Adipose tissue (tissue), 3 donors: Measurements from ENCODE around the gene CTNNBIP1. TPM values are rescaled to one million over a fixed set of nuclear protein-coding genes. Genes with fewer than 3 reads are reported as not detected.

Experiments
- H3K27ac ChIP-seq: one replicate; pipeline ENCODE4 v1.5.1; 2013; ENCODE audit warnings: low read depth, low read length
- WGBS, 3 donors: extraction: QIAGEN DNeasy Blood & Tissue Kit; methylation state at CpG; one replicate each; pipeline ENCODE4 v1.1.7; 2013; 5-methylcytosine and 5-hydroxymethylcytosine counted together
- polyA plus RNA-seq, 3 donors: library from polyadenylated mRNA; stranded (reverse); fragments of 200-250 nt; gene quantifications; one replicate each; pipeline ENCODE4 v1.2.3, GENCODE V29; 2013
- donor health status: healthy with polysubstance abuse.
- donor health status: Bipolar disorder and iron deficiency.
- donor health status: healthy.

Gene CTNNBIP1
- polyA plus RNA-seq, 3 donors, result 18.1 to 22.6 (median 18.6) TPM

GRCh38 chr1:9883585-9884449, 26.3 kb downstream of the CTNNBIP1 start:
- 74 to 86% (median 79%) methylated on average over 8 to 11 of the region's 11 CpGs for WGBS, 3 donors
- no peak overlapping the region for H3K27ac ChIP-seq

GRCh38 chr1:9882945-9883303, 27.1 kb downstream of the CTNNBIP1 start:
- no peak overlapping the region for H3K27ac ChIP-seq
- WGBS, 3 donors, result 84 to 90% (median 90%) methylated on average over 11 to 12 of the region's 12 CpGs

- 66 to 88% (median 71%) methylated on average over 12 of the region's 12 CpGs for WGBS, 3 donors
Observed at GRCh38 chr1:9882296-9882944, 27.6 kb downstream of the CTNNBIP1 start.

GRCh38 chr1:9881838-9882249, 28.2 kb downstream of the CTNNBIP1 start:
- no peak overlapping the region for H3K27ac ChIP-seq
- 67 to 90% (median 78%) methylated on average over 2 of the region's 2 CpGs for WGBS, 3 donors

More at GRCh38 chr1:9882296-9882944, 27.6 kb downstream of the CTNNBIP1 start:
- no peak overlapping the region for H3K27ac ChIP-seq

GRCh38 chr1:9878404-9878803, 31.7 kb downstream of the CTNNBIP1 start:
- no peak overlapping the region for H3K27ac ChIP-seq

GRCh38 chr1:9877962-9878361, 32.1 kb downstream of the CTNNBIP1 start:
- no peak overlapping the region for H3K27ac ChIP-seq
- 70 to 85% (median 77%) methylated on average over 10 of the region's 10 CpGs for WGBS, 3 donors

More at GRCh38 chr1:9878404-9878803, 31.7 kb downstream of the CTNNBIP1 start:
- WGBS, 3 donors, result 88 to 95% (median 91%) methylated on average over 9 of the region's 9 CpGs

- 64 to 74% (median 71%) methylated on average over 6 of the region's 6 CpGs for WGBS, 3 donors
- H3K27ac ChIP-seq, result no peak overlapping the region
Observed at GRCh38 chr1:9875636-9876000, 34.5 kb downstream of the CTNNBIP1 start.

GRCh38 chr1:9874959-9875635, 35.0 kb downstream of the CTNNBIP1 start:
- no peak overlapping the region for H3K27ac ChIP-seq
- 26 to 37% (median 34%) methylated on average over 24 to 25 of the region's 25 CpGs for WGBS, 3 donors

GRCh38 chr1:9874412-9874811, 35.7 kb downstream of the CTNNBIP1 start:
- no peak overlapping the region for H3K27ac ChIP-seq
- WGBS, 3 donors, result 49 to 74% (median 66%) methylated on average over 3 of the region's 3 CpGs

- H3K27ac ChIP-seq, result no peak overlapping the region
- WGBS, 3 donors, result 68 to 92% (median 78%) methylated on average over 5 of the region's 5 CpGs
Observed at GRCh38 chr1:9873992-9874391, 36.1 kb downstream of the CTNNBIP1 start.

GRCh38 chr1:9873385-9873784, 36.7 kb downstream of the CTNNBIP1 start:
- H3K27ac ChIP-seq, result no peak overlapping the region
- 83 to 91% (median 90%) methylated on average over 5 of the region's 5 CpGs for whole genome bisulfite sequencing, 3 donors

- 84 to 91% (median 88%) methylated on average over 10 to 11 of the region's 11 CpGs for whole genome bisulfite sequencing, 3 donors
- no peak overlapping the region for H3K27ac ChIP-seq
Observed at GRCh38 chr1:9872430-9873165, 37.5 kb downstream of the CTNNBIP1 start.

- WGBS, 3 donors, result 89 to 93% (median 91%) methylated on average over 16 to 20 of the region's 20 CpGs
- H3K27ac ChIP-seq, result no peak overlapping the region
Observed at GRCh38 chr1:9871707-9872425, 38.2 kb downstream of the CTNNBIP1 start.

GRCh38 chr1:9871021-9871420, 39.0 kb downstream of the CTNNBIP1 start:
- H3K27ac ChIP-seq, result no peak overlapping the region
- 89 to 94% (median 92%) methylated on average over 9 of the region's 9 CpGs for WGBS, 3 donors

- WGBS, 3 donors, result 87 to 92% (median 89%) methylated on average over 4 of the region's 4 CpGs
- H3K27ac ChIP-seq, result no peak overlapping the region
Observed at GRCh38 chr1:9870572-9870971, 39.5 kb downstream of the CTNNBIP1 start.

GRCh38 chr1:9869831-9870251, 40.2 kb downstream of the CTNNBIP1 start:
- no peak overlapping the region for H3K27ac ChIP-seq
- WGBS, 3 donors, result 93 to 96% (median 95%) methylated on average over 13 of the region's 13 CpGs

- 56 to 65% (median 59%) methylated on average over 3 of the region's 3 CpGs for WGBS, 3 donors
- H3K27ac ChIP-seq, result no peak overlapping the region
Observed at GRCh38 chr1:9868244-9868590, 41.9 kb downstream of the CTNNBIP1 start.
